H9 (cell line): Measurements from ENCODE around the gene ENOX2. TPM values are rescaled to one million over a fixed set of nuclear protein-coding genes. Genes with fewer than 3 reads are reported as not detected.

Source experiments
- DNase-seq: peaks from one replicate; pipeline ENCODE4 v3.0.0-alpha.2; 2017
- H2AFZ ChIP-seq: one replicate; pipeline ENCODE4 v1.6.1; 2013; ENCODE audit warnings: mild to moderate bottlenecking, low read length, control low read depth, moderate library complexity
- H2AK5ac ChIP-seq: 2 replicates; pipeline ENCODE4 v1.6.1; 2013; ENCODE audit warnings: low read length, control low read depth, mixed read lengths; ENCODE audit not compliant: insufficient read length
- H2BK120ac ChIP-seq: one replicate; pipeline ENCODE4 v1.6.1; 2013; ENCODE audit warnings: low read depth, mild to moderate bottlenecking, low read length, control low read depth, inconsistent platforms; ENCODE audit not compliant: poor library complexity, severe bottlenecking
- H2BK12ac ChIP-seq: 2 replicates; pipeline ENCODE4 v1.6.1; 2013; ENCODE audit warnings: low read length, control low read depth, mixed read lengths, low read depth; ENCODE audit not compliant: insufficient read length
- H2BK15ac ChIP-seq: 2 replicates; pipeline ENCODE4 v1.6.1; 2013; ENCODE audit warnings: low read depth, low read length, control low read depth
- H2BK20ac ChIP-seq: one replicate; pipeline ENCODE4 v1.6.1; 2013; ENCODE audit warnings: low read depth, mild to moderate bottlenecking, low read length, control low read depth, inconsistent platforms; ENCODE audit not compliant: poor library complexity, severe bottlenecking
- H2BK5ac ChIP-seq: 2 replicates; pipeline ENCODE4 v1.6.1; 2013; ENCODE audit warnings: low read length, control low read depth, mixed read lengths; ENCODE audit not compliant: insufficient read length
- H3K14ac ChIP-seq: 2 replicates; pipeline ENCODE4 v1.6.1; 2013; ENCODE audit warnings: low read length, control low read depth; ENCODE audit not compliant: insufficient read depth
- H3K18ac ChIP-seq: 2 replicates; pipeline ENCODE4 v1.6.1; 2013; ENCODE audit warnings: low read depth, mild to moderate bottlenecking, mixed read lengths, low read length, control low read depth; ENCODE audit not compliant: insufficient read length
- H3K23ac ChIP-seq: 2 replicates; pipeline ENCODE4 v1.6.1; 2013; ENCODE audit warnings: low read length, control low read depth, mixed read lengths, low read depth; ENCODE audit not compliant: insufficient read length
- H3K23me2 ChIP-seq: 2 replicates; pipeline ENCODE4 v1.6.1; 2013; ENCODE audit warnings: low read depth, mild to moderate bottlenecking, mixed read lengths, low read length, control low read depth; ENCODE audit not compliant: insufficient read length, poor library complexity, severe bottlenecking
- H3K27ac ChIP-seq: 2 replicates; pipeline ENCODE4 v1.5.1; 2013; ENCODE audit warnings: low read length, control low read depth, mixed read lengths, low read depth; ENCODE audit not compliant: insufficient read length
- H3K27me3 ChIP-seq: 2 replicates; pipeline ENCODE4 v1.6.1; 2013; ENCODE audit warnings: low read length, control low read depth, inconsistent platforms; ENCODE audit not compliant: insufficient read depth
- H3K4ac ChIP-seq: 2 replicates; pipeline ENCODE4 v1.6.1; 2013; ENCODE audit warnings: low read depth, mild to moderate bottlenecking, control low read depth, inconsistent platforms, low read length, moderate library complexity
- H3K4me1 ChIP-seq: 2 replicates; pipeline ENCODE4 v1.6.1; 2013; ENCODE audit warnings: low read length, control low read depth, inconsistent platforms; ENCODE audit not compliant: insufficient read depth
- H3K4me2 ChIP-seq: 2 replicates; pipeline ENCODE4 v1.6.1; 2013; ENCODE audit warnings: low read length, control low read depth, mixed read lengths; ENCODE audit not compliant: insufficient read length, insufficient read depth
- H3K56ac ChIP-seq: 2 replicates; pipeline ENCODE4 v1.6.1; 2013; ENCODE audit warnings: low read depth, mild to moderate bottlenecking, mixed read lengths, low read length, control low read depth; ENCODE audit not compliant: insufficient read length
- H3K79me1 ChIP-seq: 2 replicates; pipeline ENCODE4 v1.6.1; 2013; ENCODE audit warnings: low read depth, mild to moderate bottlenecking, moderate library complexity, low read length, control low read depth, inconsistent platforms; ENCODE audit not compliant: insufficient read depth, poor library complexity, severe bottlenecking
- H3K79me2 ChIP-seq: 2 replicates; pipeline ENCODE4 v1.6.1; 2013; ENCODE audit warnings: low read length, control low read depth, inconsistent platforms; ENCODE audit not compliant: insufficient read depth
- H3K9ac ChIP-seq: 2 replicates; pipeline ENCODE4 v1.6.1; 2013; ENCODE audit warnings: low read length, control low read depth, mixed read lengths; ENCODE audit not compliant: insufficient read length; ENCODE audit errors: extremely low read depth
- H3K9me3 ChIP-seq: one replicate; pipeline ENCODE4 v1.6.1; 2013; ENCODE audit warnings: low read depth, low read length, inconsistent platforms; ENCODE audit not compliant: control insufficient read depth
- H3T11ph ChIP-seq: one replicate; pipeline ENCODE4 v1.6.1; 2013; ENCODE audit warnings: mild to moderate bottlenecking, low read length, control low read depth, inconsistent platforms
- H4K20me1 ChIP-seq: one replicate; pipeline ENCODE4 v1.6.1; 2013; ENCODE audit not compliant: control insufficient read depth, insufficient read length, insufficient read depth
- H4K5ac ChIP-seq: 2 replicates; pipeline ENCODE4 v1.6.1; 2013; ENCODE audit warnings: low read depth, mild to moderate bottlenecking, mixed read lengths, low read length, control low read depth; ENCODE audit not compliant: insufficient read length
- H4K8ac ChIP-seq: replicated peaks from 2 replicates; pipeline ENCODE4 v1.6.1; 2013; ENCODE audit warnings: low read length, control low read depth, mixed read lengths, low read depth; ENCODE audit not compliant: insufficient read length
- H4K91ac ChIP-seq: 2 replicates; pipeline ENCODE4 v1.6.1; 2013; ENCODE audit warnings: low read depth, mild to moderate bottlenecking, moderate library complexity, mixed read lengths, low read length, control low read depth; ENCODE audit not compliant: insufficient read length
- H3K27ac Mint-ChIP-seq, 3 experiments: 2 replicates in 2 of 3; 3 replicates in 1 of 3; pipeline ENCODE4 v1.8.0; 2020 to 2021; ENCODE audit warnings: mixed read lengths in 3 of 3, mild to moderate bottlenecking in 1 of 3, moderate library complexity in 1 of 3
- H3K27me3 Mint-ChIP-seq: 2 replicates; pipeline ENCODE4 v1.8.0; 2021; ENCODE audit warnings: low read depth, mild to moderate bottlenecking, moderate library complexity, mixed read lengths
- H3K36me3 Mint-ChIP-seq, 3 experiments: 2 replicates in 2 of 3; 3 replicates in 1 of 3; pipeline ENCODE4 v1.8.0; 2020 to 2021; ENCODE audit warnings: low read depth in 3 of 3, mixed read lengths in 3 of 3; ENCODE audit not compliant: insufficient read depth in 1 of 3
- H3K4me1 Mint-ChIP-seq, 2 experiments: 2 replicates each; pipeline ENCODE4 v1.8.0; 2020; ENCODE audit warnings: mixed read lengths in 2 of 2
- H3K4me3 Mint-ChIP-seq, 2 experiments: 2 replicates in 1 of 2; 3 replicates in 1 of 2; pipeline ENCODE4 v1.8.0; 2020 to 2021; ENCODE audit warnings: mild to moderate bottlenecking in 2 of 2, mixed read lengths in 2 of 2, moderate library complexity in 1 of 2
- H3K9me3 Mint-ChIP-seq, 2 experiments: 2 replicates in 1 of 2; 3 replicates in 1 of 2; pipeline ENCODE4 v1.8.0; 2020; ENCODE audit warnings: mild to moderate bottlenecking in 2 of 2, mixed read lengths in 2 of 2, moderate library complexity in 1 of 2
- WGBS: extraction: QIAGEN DNeasy Blood & Tissue Kit; methylation state at CpG from one replicate; pipeline ENCODE4 v1.1.7; 2013; ENCODE audit warnings: missing lambda C conversion rate, low lambda C conversion rate, mixed read lengths; ENCODE audit not compliant: insufficient read length; ENCODE audit errors: extremely low coverage; 5-methylcytosine and 5-hydroxymethylcytosine counted together
- total RNA-seq: library from RNA; stranded (reverse); gene quantifications from 2 replicates; pipeline ENCODE4 v1.2.1, GENCODE V29; 2021
- TF ChIP-seq, protein P1 (sequence below): fragments of 200-600 bp; sonication (generic); conservative IDR thresholded peaks from 3 replicates; pipeline ENCODE4 v1.8.0; 2021; ENCODE audit warnings: antibody characterized with exemption, mild to moderate bottlenecking

Gene ENOX2
- total RNA-seq, 1 experiment from 2014 or later: 17.7 TPM

DNA sequence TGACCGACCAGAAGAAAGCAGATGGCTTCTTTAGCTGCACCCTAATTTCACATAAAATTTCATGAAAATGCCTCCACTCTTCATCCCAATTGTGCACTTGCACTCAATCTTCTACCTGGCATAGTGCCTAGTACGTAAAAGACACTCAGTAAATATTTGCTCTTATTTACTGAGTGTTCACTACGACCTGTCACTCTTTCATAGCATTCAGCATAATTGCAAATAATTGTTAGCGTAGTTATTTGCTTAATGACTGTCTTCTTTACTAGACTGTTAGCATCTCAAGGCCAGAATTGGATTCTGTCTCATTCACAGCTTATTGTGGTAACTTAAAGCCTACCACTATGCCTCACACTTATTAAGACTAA is 130.2 kb downstream of the ENOX2 start:
- Histone ChIP-seq H3K4me2 (no peak overlapping the region), H2BK5ac (no peak overlapping the region), H4K91ac (no peak overlapping the region), H2BK12ac (no peak overlapping the region), H3K79me1 (no peaks in the 10 kb centered on the region), H3T11ph (no peak overlapping the region), H3K23ac (no peak overlapping the region), H2AK5ac (no peak overlapping the region), H2BK15ac (no peak overlapping the region), H3K4ac (no peak overlapping the region), H3K14ac (no peak overlapping the region), H3K79me2 (no peaks in the 10 kb centered on the region), H2AFZ (no peak overlapping the region), H4K8ac (no peak overlapping the region), H2BK20ac (no peak overlapping the region), H3K27me3 (no peaks in the 10 kb centered on the region), H3K56ac (no peak overlapping the region), H3K27ac (no peak overlapping the region), H2BK120ac (no peak overlapping the region), H3K9ac (no peak overlapping the region), H3K4me1 (no peaks in the 10 kb centered on the region), H3K23me2 (no peaks in the 10 kb centered on the region), H3K18ac (no peak overlapping the region), H4K5ac (no peak overlapping the region), H3K9me3 (no peaks in the 10 kb centered on the region), H4K20me1 (no peaks in the 10 kb centered on the region)
- TF ChIP-seq, protein P1, sequence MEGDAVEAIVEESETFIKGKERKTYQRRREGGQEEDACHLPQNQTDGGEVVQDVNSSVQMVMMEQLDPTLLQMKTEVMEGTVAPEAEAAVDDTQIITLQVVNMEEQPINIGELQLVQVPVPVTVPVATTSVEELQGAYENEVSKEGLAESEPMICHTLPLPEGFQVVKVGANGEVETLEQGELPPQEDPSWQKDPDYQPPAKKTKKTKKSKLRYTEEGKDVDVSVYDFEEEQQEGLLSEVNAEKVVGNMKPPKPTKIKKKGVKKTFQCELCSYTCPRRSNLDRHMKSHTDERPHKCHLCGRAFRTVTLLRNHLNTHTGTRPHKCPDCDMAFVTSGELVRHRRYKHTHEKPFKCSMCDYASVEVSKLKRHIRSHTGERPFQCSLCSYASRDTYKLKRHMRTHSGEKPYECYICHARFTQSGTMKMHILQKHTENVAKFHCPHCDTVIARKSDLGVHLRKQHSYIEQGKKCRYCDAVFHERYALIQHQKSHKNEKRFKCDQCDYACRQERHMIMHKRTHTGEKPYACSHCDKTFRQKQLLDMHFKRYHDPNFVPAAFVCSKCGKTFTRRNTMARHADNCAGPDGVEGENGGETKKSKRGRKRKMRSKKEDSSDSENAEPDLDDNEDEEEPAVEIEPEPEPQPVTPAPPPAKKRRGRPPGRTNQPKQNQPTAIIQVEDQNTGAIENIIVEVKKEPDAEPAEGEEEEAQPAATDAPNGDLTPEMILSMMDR: no peak
- Mint-ChIP-seq H3K9me3 (no peaks in the 10 kb centered on the region), H3K27me3 (no peaks in the 10 kb centered on the region), H3K27ac (no peak overlapping the region; a peak in 1 of 7 replicates), H3K4me1 (peaks cover 4 to 10% of the 10 kb centered on the region in 2 experiments; a peak in 2 of 4 replicates), H3K36me3 (no peaks in the 10 kb centered on the region; a peak in 1 of 7 replicates), H3K4me3 (no peak overlapping the region)
- no peak for DNase-seq
- no CpG with 5 or more reads among the region's 4 CpGs for WGBS
